IPS DF 19.7 (cell line): Measurements from ENCODE around the gene GRAMD1B.
"Not testable (repeated sequence)": the region's sequence is repeated elsewhere in the genome, so short reads cannot be mapped to it uniquely, and the experiment has no call there.

ENCODE experiments used
- DNase-seq: peaks from one replicate; pipeline ENCODE4 v3.0.0-alpha.2; 2013; ENCODE audit warnings: low read depth, low spot score

The GRAMD1B gene

DNA sequence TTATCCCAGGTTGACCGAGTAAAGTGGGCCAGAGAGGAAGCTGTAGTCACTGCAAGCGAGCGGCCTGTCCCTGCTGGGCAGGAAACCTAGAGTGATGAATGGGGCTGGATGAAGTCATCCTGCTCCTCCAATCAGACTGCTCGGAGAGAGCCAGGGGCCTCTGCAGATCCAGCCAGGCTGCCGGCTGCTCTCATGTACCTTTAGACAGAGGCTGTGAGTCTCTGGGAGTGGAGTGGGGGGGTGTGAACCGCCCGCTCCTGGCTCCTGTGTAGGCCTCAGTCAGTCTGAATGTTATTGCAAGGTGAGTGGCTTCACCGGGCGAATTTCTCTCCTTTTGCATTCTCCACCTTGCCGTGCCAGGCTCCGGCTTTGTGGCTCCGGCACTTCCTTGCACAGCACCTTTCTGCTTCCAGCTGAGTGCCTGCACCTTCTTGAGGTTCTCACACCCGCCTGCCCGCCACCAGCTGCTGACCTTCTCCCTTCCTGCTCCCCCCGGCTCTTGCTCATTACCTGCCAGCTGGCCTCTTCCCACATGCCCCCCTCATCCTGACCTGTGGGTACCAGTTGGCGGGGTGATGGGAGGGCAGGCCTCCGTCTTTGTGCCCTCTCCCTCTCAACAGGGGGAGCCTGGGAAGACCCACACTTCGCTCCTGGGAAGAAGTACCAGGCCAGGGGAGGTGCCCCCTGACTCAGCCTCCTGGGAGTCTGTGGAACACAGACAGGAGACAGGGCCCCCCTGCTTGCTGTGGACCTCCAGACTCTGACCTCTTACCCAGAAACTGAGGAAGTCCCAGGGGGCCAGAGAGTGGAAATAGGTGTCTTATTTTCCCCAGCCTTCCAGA, 79.9 kb downstream of the GRAMD1B start:
- peak; percentile 78 for DNase-seq

DNA sequence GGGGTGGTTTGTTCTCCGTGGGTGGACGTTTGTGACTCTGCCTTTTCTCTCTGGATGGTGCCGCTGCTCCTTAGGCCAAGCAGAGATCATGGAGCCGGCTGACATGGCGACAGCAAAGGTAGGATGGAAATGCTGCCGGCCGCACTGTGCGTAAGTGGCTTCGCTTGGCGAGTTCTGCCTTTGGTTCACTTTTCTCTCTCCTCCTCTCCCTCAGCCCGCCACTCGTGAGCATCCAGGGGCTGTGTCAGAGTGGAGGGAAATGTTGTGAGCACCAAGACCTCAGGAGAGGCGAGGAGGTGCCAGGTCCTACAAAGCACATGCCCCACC, 80.5 kb downstream of the GRAMD1B start:
- no peak for DNase-seq

DNA sequence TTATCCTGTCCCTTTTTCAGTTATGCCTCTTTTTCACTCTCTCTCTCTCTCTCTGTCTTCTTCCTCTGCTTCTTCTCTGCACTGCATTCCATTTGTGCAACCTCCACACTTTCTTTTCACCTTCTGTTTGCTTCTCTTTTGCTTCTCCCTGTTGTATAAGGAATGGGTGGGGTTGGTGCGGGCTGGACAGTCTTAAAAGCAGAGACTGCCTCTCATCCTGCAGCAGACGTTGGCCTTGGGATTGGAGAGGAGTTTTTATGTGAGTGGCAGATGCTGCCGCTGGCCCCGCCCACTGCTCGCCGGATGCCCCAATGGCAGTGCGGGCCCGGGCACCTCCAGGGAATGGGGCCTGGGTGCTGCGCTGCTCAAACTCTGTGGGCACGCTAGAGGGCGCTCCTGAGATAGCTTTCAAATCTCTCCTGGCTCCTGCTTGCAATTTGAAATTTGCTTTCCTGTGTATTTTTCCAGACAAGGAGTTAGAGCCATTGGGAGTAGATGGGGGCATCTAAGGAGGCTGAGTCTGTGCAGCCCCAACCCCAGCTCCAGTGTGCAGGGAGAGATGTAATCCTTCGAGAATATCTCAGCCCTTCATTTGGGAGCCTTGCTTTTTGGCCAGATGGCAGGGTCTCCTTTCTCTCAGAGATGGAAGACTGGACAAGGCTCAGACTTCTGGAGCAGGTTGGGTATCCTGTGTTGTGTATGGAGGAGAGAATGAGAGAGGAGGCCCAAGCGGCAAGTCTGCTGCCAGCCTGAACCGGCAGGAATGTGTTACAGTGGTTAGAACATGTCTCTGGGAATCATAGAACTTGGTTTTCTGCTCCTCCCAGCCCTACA, 81.2 kb downstream of the GRAMD1B start:
- peak; percentile 67 for DNase-seq

DNA sequence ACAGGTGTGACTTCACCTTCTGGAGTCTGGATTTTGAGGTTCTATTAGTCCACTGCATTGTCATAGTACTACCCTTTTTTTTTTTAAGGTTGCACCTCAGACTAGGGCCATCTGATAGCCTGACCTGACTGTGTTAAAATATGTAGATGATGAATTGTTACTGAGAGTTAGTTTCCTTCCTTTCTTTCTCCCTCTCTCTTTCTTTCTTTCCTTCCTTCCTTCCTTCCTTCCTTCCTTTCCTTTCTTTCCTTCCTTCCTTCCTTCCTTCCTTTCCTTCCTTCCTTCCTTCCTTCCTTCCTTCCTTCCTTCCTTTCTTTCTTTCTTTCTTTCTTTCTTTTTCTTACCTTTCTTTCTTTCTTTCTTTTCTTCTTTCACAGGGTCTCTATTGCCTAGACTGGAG, 83.2 kb downstream of the GRAMD1B start:
- not testable (repeated sequence) for DNase-seq

DNA sequence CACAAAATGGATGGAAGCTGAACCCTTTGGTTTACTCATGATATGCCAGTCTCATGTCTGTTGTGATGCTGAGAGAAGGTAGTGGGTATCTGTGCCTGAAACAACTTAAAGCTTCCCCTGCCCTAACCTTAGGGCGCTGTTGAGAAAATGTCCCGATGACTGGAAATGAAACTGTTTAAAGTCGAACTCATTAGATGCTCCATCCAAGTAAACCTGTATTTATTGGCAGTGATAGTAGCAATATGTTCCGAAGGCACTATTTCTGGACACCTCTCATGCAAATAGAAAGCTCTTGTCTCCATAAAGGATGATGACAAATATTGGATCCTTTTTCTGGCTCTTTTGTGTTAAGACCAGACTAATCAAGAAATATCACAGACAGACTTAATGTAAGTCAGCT, 86.2 kb downstream of the GRAMD1B start:
- DNase-seq, result no peak

DNA sequence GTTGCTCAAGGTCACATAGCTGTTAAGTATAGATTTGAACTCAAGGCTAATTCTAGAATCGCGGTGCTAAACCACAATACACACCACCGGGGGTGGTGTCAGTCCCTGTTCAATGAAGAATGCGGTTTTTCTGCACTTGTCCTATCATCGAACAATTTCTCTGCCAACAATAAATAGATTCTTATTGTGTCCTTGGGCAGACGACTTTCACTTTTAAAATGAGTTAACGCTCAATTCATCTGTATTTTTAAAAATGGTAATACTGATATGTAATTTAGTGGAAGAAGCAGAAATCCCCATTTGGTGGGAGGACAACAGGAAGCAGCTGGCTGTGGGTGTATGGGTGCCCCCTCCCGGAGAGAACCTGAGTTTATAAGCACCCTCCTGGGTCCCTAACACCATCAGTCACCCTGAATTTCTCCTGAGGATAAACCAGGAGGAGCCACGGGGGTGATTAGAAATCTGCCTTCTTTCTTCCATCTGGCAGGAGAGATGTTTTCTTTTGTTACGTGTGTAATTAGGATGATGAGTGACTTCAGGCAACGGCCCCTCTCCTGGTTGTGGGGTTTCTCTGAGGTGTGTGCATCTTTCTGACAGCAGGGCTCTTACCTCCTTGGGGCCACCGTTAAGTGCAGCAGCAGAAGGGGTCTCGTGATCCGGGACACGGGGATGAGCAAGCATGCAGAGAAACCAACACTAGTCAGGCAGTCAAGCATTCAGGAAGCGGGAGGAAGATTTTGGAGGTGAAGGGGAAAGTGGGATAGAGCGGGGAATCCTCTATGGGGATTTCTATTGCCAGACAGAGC, 87.7 kb downstream of the GRAMD1B start:
- DNase-seq, result no peak

DNA sequence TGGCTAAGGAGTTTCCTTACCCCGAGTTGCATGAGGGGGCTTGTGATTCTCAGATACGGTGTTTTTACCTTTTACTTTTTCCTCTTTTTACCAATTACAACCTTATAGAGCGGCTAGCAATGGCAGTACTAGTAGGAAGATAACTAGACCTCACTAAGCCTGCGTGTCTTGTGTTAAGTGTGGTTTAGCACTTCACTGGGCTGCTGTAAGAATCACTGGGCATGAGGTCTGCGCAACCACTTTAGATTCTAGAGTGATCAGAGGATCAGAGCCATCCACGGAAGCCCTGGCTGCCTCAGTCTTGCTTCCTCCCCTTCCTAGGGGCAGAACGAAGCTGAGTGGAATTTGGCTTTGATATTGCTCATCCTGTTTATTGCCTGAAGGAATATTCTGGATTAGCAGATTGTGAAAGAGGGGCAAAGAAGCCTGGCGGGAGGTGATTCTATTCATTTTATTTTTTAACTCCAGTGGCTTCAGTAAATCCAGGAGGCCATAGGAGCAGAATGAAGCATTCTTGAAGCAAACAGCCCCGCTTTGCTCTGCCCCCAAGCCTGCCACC, 88.5 kb downstream of the GRAMD1B start:
- DNase-seq, result no peak

DNA sequence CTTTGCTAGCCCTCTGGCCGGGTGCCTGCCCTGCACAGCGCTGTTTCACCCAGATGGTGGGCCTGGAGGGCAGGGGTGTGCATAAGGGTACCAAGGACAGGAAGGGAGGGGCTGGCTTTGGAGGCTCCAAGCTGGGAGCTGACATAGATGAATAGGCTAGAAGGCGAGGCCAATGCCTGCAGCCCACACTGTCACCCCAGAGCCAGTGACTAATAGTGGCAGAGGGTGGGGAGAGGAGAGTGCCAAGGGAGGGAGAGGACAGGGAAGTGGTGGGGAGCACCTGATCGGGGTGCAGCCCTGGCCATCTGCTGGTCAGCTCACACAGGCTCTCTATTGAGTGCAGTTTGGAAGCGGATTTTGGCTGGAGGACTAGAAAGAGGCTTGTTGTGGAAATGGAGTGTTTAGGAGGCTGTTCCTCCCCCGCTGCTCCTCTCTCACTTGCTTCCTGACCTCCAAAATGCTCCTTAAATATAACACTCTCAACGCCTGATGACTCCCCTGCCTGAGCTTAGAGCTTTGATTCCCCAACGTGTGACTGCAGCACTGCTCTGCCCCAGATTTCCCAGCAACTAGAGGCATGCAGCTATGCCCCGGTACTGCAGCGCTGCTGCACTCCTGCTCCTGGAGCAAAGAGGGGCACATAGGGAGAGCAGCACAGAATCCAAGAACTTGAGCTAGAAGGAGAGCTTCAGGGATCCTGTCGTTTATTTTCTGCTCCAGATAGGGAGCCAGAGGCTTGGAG, 89.2 kb downstream of the GRAMD1B start:
- DNase-seq, result no peak

DNA sequence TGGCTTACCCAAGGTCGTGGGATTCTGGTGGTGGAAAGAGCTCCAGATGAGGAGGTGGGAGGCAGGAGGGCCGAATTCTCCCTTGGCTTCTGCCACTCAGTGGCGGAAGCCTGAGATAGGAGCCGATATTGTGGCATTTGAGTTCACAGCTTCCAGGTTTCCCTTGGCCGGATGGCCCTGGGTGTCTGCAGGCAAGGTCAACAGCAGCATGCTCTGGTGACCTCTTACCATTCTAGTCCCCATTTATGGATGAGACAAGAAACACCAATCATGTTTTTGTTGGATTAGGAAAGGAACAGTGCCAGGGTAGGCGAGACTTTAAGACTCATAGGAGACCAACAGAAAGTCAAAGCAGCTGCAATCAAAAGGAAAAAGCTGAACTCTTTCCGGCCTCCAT, 89.7 kb downstream of the GRAMD1B start:
- no peak for DNase-seq

DNA sequence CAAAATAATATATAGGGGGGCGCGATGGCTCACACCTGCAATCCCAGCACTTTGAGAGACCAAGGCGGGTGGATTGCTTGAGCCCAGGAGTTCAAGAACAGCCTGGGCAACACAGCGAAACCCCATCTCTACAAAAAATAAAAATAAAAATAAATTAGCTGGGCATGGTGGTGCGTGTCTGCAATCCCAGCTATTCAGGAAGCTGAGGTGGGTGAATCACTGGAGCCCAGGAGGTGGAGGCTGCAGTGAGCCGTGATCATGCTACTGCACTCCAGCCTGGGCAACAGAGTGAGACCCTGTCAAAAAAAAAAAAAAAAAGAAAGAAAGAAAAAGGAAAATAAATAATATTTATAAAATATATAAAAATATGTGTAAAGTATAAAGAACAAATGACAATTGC, 90.4 kb downstream of the GRAMD1B start:
- DNase-seq, result not testable (repeated sequence)

DNA sequence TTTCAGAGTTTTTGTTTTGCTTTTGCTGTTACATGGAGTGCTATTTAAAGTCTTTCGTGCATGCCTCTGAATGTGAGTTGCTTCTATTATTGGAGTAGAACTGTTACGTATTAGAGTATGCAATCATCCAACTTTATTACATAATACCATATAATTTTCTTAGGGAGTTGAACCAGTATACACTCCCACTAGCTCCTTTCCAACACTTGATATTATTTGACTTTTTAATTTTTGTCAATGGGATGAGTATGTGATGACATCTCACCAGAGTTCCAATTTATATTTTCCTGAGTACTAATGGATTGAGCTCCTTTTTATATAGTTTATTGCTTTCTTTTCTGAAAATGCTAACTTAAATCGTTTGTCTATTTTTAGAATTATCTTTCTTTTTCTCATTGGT, 90.9 kb downstream of the GRAMD1B start:
- DNase-seq, result no peak

DNA sequence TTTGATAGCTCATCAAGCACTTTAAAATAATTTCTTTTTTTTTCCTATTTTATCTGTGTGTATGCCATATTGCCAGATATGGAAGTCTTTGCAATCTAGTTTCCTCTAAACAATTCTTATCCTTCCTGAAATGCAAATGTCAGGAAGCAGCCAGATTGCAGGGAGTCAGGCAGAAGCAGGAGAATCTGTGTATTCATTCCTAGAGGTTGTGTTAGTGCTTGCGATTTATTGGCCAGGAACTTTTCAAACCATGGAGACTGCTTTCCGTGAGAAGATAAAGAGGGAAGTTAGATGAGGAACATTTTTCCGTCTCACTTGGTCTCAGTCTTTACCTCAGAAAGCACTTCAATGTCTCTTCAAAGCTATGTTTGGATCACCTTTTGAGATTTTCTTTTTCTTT, 91.9 kb downstream of the GRAMD1B start:
- DNase-seq, result no peak

DNA sequence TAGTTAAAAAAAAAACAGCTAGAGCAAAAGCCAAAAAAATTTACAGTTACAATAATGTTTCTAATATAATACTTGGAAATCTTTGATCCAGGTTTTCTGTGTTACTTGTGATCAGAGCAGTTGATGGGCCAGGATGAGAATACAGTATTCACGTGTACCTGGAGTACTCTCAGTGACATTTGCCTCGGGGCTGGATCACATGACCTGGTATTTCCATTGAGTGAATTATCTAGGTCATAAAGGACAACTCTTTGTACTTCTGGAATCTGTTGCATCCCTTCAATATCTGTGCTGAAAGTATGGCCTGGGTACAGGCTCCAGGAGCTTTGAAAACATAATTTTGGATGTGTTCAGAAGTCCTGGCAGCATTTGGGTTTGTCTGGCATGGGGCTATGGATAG, 93.5 kb downstream of the GRAMD1B start:
- DNase-seq, result no peak

DNA sequence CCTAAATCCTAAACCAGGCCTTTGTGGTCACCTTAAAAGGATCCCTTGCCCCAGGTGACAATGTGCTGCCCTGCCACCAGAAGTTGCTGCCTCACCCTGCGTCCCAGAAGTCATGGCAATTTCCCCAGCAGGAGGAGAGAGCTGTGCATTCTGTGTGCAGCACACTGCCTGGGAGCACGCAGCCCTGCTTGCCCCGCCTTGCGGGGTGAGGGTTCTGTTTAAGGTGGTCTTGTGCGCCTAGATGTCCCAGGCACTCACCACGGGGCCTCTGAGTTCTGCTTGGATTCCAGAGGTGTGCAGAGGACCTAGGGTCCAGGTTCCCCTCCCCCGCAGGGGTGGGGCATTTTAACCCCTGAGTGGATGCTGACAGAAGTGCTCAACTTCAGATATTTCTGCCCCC, 95.0 kb downstream of the GRAMD1B start:
- DNase-seq, result no peak

DNA sequence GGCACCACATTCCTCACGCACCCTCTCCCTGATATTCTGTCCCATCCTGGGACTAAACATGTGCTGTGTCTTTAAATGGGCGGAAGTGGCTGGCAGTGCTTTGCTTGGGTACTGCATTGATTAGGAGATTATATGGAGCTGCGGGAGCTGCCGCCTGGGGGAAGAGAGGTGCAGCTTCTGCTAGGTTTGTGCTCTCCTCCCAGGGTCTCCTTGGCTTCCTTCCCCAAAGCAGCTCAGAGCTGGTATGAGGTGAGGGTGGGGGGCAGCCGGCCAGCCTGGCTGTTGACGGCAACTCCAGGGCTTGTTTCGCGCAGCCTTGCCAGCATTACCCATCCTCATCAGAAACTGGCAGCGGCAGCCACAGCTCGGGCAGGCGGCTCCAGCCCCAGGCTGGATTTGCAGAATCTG, 95.4 kb downstream of the GRAMD1B start:
- DNase-seq, result no peak

DNA sequence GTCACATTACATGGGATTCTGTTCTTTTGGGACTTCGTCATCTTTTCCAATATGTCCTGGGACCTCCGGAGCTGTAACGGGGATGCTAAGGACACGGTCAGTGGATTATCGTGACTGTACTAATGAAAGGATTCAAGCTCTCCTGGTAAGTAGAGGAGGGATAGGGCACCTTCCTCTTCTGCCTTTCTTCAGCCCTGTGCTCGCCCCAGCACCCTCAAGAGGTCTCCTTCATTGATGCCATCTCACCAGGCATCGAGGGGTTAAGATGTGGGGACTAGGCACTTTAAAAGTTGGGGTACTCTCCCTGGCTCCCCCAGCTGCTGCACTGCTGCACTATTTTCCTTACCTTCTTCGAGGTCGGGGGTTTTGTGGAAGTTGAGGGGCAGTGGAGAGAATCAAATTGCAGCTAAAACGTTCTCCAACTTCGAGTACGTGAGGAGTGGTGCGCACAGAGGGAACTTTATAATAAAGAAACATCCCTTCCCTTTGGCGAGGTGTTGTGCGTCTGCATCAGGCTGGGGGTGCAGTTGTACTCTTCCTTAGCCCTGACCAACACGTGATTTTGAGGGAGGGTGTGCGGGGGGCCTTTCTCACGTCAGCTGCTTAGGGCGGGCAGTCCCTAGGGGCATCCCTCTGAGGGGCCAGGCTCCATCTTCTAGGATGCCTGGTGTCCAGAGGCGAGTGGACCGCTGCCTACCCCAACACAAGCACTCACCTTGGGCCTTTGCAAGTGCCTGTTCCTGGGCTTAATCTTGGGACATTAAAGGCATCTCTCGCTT, 96.1 kb downstream of the GRAMD1B start:
- no peak for DNase-seq

DNA sequence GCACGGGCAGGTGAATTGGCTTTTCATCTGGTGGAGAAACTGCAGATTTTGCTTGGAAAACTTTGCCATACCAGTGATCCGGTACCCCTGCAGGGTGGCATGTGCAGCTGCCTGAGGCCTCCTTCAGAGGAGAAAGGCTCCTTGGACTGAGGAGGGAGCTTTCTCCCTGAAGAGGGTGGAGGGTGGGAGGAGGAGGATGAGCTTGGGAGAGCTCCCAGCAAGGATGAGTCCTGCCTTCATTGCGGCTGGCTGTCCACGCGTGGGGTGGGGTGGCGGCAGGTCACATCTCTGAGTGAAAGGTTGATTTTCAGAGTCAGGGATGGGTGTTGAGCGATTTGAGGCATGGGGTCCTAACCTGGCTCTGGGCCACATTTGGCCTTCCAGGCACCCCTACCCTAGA, 96.8 kb downstream of the GRAMD1B start:
- DNase-seq, result no peak

DNA sequence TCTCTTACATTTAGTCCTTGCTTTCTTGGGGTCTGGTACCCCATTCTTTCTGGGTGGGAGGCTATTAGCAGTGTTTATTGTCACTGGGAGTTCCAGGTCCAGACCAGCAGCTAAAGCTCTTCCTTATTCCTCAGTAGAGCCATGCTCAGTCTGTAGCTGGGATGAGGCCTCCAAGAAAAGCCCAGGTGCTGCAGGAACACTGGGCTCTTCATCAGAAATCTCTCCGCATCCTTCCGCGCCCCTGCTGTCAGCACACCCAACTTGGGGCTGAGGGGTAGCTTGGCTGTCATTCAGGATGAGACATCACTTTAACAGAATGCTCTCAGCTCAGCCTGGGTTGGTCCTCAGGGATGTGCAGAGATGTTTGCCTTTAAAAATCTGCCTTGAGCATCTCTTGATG, 97.5 kb downstream of the GRAMD1B start:
- DNase-seq, result no peak

DNA sequence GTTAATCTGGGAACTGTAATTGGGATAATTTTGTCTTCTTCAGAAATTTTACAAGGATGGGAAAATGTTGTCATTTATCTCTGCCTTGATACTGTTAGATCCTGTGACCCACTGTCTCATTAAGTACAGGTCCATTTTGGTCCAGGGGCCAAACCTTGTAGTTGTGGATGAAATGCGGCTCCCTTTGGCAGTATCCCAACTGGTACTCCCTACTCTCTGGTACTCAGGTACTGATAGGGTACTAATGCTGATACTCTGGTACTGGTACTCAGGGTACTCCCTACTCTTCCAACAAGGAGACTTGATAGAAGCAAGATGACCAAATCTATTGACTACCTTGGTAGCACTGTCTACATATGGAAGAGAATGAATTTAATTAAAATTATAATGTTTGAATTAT, 97.9 kb downstream of the GRAMD1B start:
- DNase-seq, result no peak

DNA sequence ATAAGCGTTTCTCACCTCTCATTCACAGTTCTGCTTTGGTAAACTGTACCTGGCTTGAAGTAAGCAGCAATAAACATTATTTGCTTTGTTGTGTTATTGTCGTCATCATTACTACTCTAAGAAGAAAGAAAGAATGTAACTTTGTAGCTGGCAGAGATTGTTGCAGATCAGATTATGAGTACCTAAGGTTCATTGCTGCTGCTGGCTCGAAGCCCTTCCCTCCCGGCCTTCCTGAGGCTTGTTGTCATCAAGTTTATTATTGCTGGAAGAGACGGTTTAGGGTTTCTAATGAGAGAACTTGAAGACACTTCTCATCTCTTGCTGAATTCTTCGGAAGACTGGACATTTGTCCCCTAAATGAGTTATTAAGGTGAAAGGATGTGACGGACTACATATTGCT, 101.3 kb downstream of the GRAMD1B start:
- DNase-seq, result no peak
